GM23338 (cell line): ENCODE data around the gene TMEM44. TPM values are rescaled to one million over a fixed set of nuclear protein-coding genes. Genes with fewer than 3 reads are reported as not detected.

Experiments used
- ATAC-seq: fragments of 200-7000 bp; cut with Tn5 transposase; 3 replicates; pipeline ENCODE4 v1.9.1; 2020
- DNase-seq: peaks from one replicate; pipeline ENCODE4 v3.0.0-alpha.2; 2015; ENCODE audit warnings: low spot score
- H2AFZ ChIP-seq: fragments of 200-600 bp; sonication (generic); 2 replicates; pipeline ENCODE4 v1.8.0; 2016; ENCODE audit warnings: antibody characterized with exemption, mild to moderate bottlenecking, moderate library complexity
- H3F3A ChIP-seq: fragments of 200-600 bp; sonication (generic); replicated peaks from 2 replicates; pipeline ENCODE4 v1.8.0; 2017; ENCODE audit warnings: antibody characterized with exemption, mixed run types, low read depth
- H3K27ac ChIP-seq: fragments of 200-600 bp; sonication (generic); 2 replicates; pipeline ENCODE4 v1.6.1; 2016; ENCODE audit warnings: low read depth
- H3K27me3 ChIP-seq: fragments of 200-600 bp; sonication (generic); 2 replicates; pipeline ENCODE4 v1.8.0; 2016; ENCODE audit warnings: mild to moderate bottlenecking, mixed run types, moderate library complexity; ENCODE audit not compliant: insufficient read depth
- H3K36me3 ChIP-seq: fragments of 200-600 bp; sonication (generic); 2 replicates; pipeline ENCODE4 v1.8.0; 2016; ENCODE audit warnings: mild to moderate bottlenecking; ENCODE audit not compliant: insufficient read depth
- H3K4me1 ChIP-seq: fragments of 200-600 bp; sonication (generic); 2 replicates; pipeline ENCODE4 v1.8.0; 2016; ENCODE audit warnings: mild to moderate bottlenecking, moderate library complexity; ENCODE audit not compliant: insufficient read depth
- H3K4me2 ChIP-seq: fragments of 200-600 bp; sonication (generic); 2 replicates; pipeline ENCODE4 v1.7.1; 2017; ENCODE audit warnings: mixed run types
- H3K4me3 ChIP-seq: fragments of 200-600 bp; sonication (generic); 2 replicates; pipeline ENCODE4 v1.6.1; 2016; ENCODE audit warnings: mixed run types
- H3K79me2 ChIP-seq: fragments of 200-600 bp; sonication (generic); replicated peaks from 2 replicates; pipeline ENCODE4 v1.8.0; 2017; ENCODE audit warnings: mild to moderate bottlenecking; ENCODE audit not compliant: insufficient read depth
- H3K9me2 ChIP-seq: fragments of 200-600 bp; sonication (generic); 2 replicates; pipeline ENCODE4 v1.8.0; 2017; ENCODE audit not compliant: insufficient read depth
- H4K20me1 ChIP-seq: fragments of 200-600 bp; sonication (generic); replicated peaks from 2 replicates; pipeline ENCODE4 v1.8.0; 2017; ENCODE audit warnings: mild to moderate bottlenecking; ENCODE audit not compliant: insufficient read depth
- H3K27ac Mint-ChIP-seq: 2 replicates; pipeline ENCODE4 v1.8.0; 2020; ENCODE audit warnings: inconsistent platforms, mild to moderate bottlenecking, moderate library complexity, mixed read lengths
- H3K27me3 Mint-ChIP-seq: 3 replicates; pipeline ENCODE4 v1.8.0; 2022; ENCODE audit warnings: low read depth, mild to moderate bottlenecking, moderate library complexity, mixed read lengths, inconsistent platforms; ENCODE audit not compliant: insufficient read depth, poor library complexity
- H3K36me3 Mint-ChIP-seq: 3 replicates; pipeline ENCODE4 v1.8.0; 2021; ENCODE audit warnings: low read depth, mild to moderate bottlenecking, inconsistent platforms, moderate library complexity, mixed read lengths
- H3K4me1 Mint-ChIP-seq: 3 replicates; pipeline ENCODE4 v1.8.0; 2020; ENCODE audit warnings: mild to moderate bottlenecking, inconsistent platforms, mixed read lengths
- H3K4me3 Mint-ChIP-seq: 3 replicates; pipeline ENCODE4 v1.8.0; 2021; ENCODE audit warnings: moderate library complexity, mild to moderate bottlenecking, inconsistent platforms, mixed read lengths
- H3K9me3 Mint-ChIP-seq: 3 replicates; pipeline ENCODE4 v1.8.0; 2020; ENCODE audit warnings: moderate library complexity, mild to moderate bottlenecking, inconsistent platforms, mixed read lengths
- CREB1 ChIP-seq: fragments of 250-450 bp; sonication (Bioruptor Pico); IDR thresholded peaks from 2 replicates; pipeline ENCODE4 v1.5.0; 2020; ENCODE audit warnings: low read depth, mild to moderate bottlenecking, moderate library complexity
- CTCF ChIP-seq, 2 experiments: fragments of 200-600 bp in 1 of 2; sonication (generic) in 1 of 2; conservative IDR thresholded peaks; 2 replicates each; pipeline versions ENCODE4 v1.5.1 to v1.6.1; 2016 to 2017; ENCODE audit warnings: antibody characterized with exemption in 2 of 2, low read depth in 2 of 2, mild to moderate bottlenecking in 2 of 2, moderate library complexity in 1 of 2
- ETS1 ChIP-seq: IDR thresholded peaks from 2 replicates; pipeline ENCODE4 v1.6.1; 2016; ENCODE audit warnings: antibody characterized with exemption
- EZH2 ChIP-seq: fragments of 200-600 bp; sonication (generic); IDR thresholded peaks from one replicate; pipeline ENCODE4 v1.8.0; 2017; ENCODE audit warnings: antibody characterized with exemption, mild to moderate bottlenecking, low read depth; ENCODE audit not compliant: unreplicated experiment
- EZH2phosphoT487 ChIP-seq: fragments of 200-600 bp; sonication (generic); IDR thresholded peaks from one replicate; pipeline ENCODE4 v1.8.1; 2018; ENCODE audit warnings: antibody characterized with exemption; ENCODE audit not compliant: unreplicated experiment
- JUNB ChIP-seq: IDR thresholded peaks from one replicate; pipeline ENCODE4 v1.6.1; 2016; ENCODE audit warnings: antibody characterized with exemption; ENCODE audit not compliant: unreplicated experiment
- NANOG ChIP-seq: IDR thresholded peaks from 2 replicates; pipeline ENCODE4 v1.6.1; 2016; ENCODE audit warnings: antibody characterized with exemption, borderline replicate concordance
- POLR2AphosphoS5 ChIP-seq: IDR thresholded peaks from 2 replicates; pipeline ENCODE4 v1.6.1; 2016; ENCODE audit warnings: antibody characterized with exemption, low read depth
- REST ChIP-seq: IDR thresholded peaks from one replicate; pipeline ENCODE4 v1.6.1; 2018; ENCODE audit warnings: antibody characterized with exemption; ENCODE audit not compliant: unreplicated experiment
- STAT1 ChIP-seq: IDR thresholded peaks from one replicate; pipeline ENCODE4 v1.6.1; 2016; ENCODE audit warnings: antibody characterized with exemption; ENCODE audit not compliant: unreplicated experiment
- ZNF114 ChIP-seq: fragments of 250-450 bp; sonication (Bioruptor Pico); IDR thresholded peaks from 2 replicates; pipeline ENCODE4 v1.5.0; 2020; ENCODE audit warnings: mild to moderate bottlenecking, moderate library complexity
- ZNF331 ChIP-seq: fragments of 250-450 bp; sonication (Bioruptor Pico); IDR thresholded peaks from 2 replicates; pipeline ENCODE4 v1.5.0; 2020; ENCODE audit warnings: low read depth, mild to moderate bottlenecking, moderate library complexity
- ZNF462 ChIP-seq: fragments of 250-450 bp; sonication (Bioruptor Pico); IDR thresholded peaks from 2 replicates; pipeline ENCODE4 v1.5.0; 2020; ENCODE audit warnings: mild to moderate bottlenecking, moderate library complexity
- polyA plus RNA-seq: library from polyadenylated mRNA; unstranded; fragments of >200 nt; fragmentation: Nextera tagmentation; extraction: Ambion mirVana; gene quantifications from 2 replicates; pipeline ENCODE4 v1.2.1, GENCODE V29; 2016
- total RNA-seq: library from RNA; depleted of rRNA; stranded (reverse); fragments of >200 nt; shearing (Covaris generic); gene quantifications from 2 replicates; pipeline ENCODE4 v1.2.3, GENCODE V29; 2014

TMEM44 gene
- total and polyA plus RNA-seq, 2 experiments from 2014 or later, result 10.0 to 10.5 TPM

GRCh38 chr3:194609601-194610000 lies 23.6 kb downstream of the TMEM44 start:
- ATAC-seq, result no peak
- no peaks in the 10 kb centered on the region for H3K36me3 ChIP-seq
- no peaks in the 10 kb centered on the region for H3K9me2 ChIP-seq
- no peaks in the 10 kb centered on the region for H4K20me1 ChIP-seq
- Mint-ChIP-seq H3K36me3 (peaks cover 14% of the 10 kb centered on the region; the same call in 1 of the 3 replicates), H3K9me3 (no peaks in the 10 kb centered on the region; the same call in 2 of the 3 replicates), H3K27me3 (peaks cover 5% of the 10 kb centered on the region), H3K4me1 (peaks cover 3% of the 10 kb centered on the region; the same call in 2 of the 3 replicates), H3K27ac (no peak overlapping the region; the same call in 1 of the 2 replicates), H3K4me3 (no peak overlapping the region)
- TF ChIP-seq EZH2phosphoT487 (no peak), POLR2AphosphoS5 (no peak), CTCF (conservative IDR thresholded peaks at IDR 0.05; ENCODE audit: low read depth in 2 of 2) (no peak), ZNF462 (CRISPR knock-in tag) (no peak), JUNB (no peak), CREB1 (no peak), ZNF331 (no peak), REST (no peak), EZH2 (no peak), ZNF114 (CRISPR knock-in tag) (no peak), ETS1 (no peak), STAT1 (no peak), NANOG (no peak)
- H3K79me2 ChIP-seq, result no peaks in the 10 kb centered on the region
- H3K27me3 ChIP-seq, result no peaks in the 10 kb centered on the region
- no peak for DNase-seq
- no peak overlapping the region for H3K4me2 ChIP-seq
- H3K4me3 ChIP-seq, result no peak overlapping the region
- H3K27ac ChIP-seq, result no peak overlapping the region
- no peaks in the 10 kb centered on the region for H3F3A ChIP-seq
- no peak overlapping the region for H2AFZ ChIP-seq
- no peaks in the 10 kb centered on the region for H3K4me1 ChIP-seq
